Measurements from ENCODE around the gene PPP1R36.

Gene PPP1R36

DNA sequence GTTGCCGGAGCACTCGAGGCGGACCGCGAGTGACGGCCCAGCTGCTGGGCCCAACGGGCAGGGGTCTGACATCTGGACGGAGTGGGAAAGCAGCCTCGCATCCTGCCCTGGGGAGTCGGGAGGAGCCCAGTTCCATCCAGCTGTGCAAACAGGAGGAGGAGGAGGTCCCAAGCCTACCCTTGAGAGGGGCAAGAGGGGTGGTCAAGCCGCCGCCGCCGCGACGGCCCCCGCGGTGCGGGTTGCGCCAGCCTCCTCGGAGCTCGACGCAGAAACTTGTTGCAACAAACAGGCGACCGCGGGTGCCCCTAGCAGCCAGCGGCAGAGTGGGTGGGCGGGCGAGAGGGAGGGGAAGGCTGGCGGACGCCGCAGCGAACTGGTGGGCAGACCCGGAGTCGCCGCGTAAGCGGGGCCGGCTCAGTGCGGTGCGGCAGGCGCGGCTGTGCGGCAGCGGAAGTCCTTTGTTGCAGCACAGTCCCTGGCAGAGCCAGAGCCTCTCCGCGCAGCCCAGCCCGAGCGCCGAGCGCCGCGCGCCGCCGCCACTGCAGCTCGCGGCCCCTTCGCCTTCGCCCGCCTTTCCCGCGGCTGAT is 45.4 kb upstream of the PPP1R36 start, which contains the start of gene ZBTB1:
Gene ZBTB1, plus strand, starts transcription at position 461 of the 587 bp plus-strand sequence. CDS start 16,735 bp downstream, outside the sequence.
- no peak for DNase-seq (ENCODE audit: low read depth)
- TF ChIP-seq, protein P1, sequence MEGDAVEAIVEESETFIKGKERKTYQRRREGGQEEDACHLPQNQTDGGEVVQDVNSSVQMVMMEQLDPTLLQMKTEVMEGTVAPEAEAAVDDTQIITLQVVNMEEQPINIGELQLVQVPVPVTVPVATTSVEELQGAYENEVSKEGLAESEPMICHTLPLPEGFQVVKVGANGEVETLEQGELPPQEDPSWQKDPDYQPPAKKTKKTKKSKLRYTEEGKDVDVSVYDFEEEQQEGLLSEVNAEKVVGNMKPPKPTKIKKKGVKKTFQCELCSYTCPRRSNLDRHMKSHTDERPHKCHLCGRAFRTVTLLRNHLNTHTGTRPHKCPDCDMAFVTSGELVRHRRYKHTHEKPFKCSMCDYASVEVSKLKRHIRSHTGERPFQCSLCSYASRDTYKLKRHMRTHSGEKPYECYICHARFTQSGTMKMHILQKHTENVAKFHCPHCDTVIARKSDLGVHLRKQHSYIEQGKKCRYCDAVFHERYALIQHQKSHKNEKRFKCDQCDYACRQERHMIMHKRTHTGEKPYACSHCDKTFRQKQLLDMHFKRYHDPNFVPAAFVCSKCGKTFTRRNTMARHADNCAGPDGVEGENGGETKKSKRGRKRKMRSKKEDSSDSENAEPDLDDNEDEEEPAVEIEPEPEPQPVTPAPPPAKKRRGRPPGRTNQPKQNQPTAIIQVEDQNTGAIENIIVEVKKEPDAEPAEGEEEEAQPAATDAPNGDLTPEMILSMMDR (conservative IDR thresholded peaks at IDR 0.05; ENCODE audit: low read depth, low read length): no peak
- H3K4me3 ChIP-seq (ENCODE audit: low read length): peak within 1 kb of the TSS; percentile 91

DNA sequence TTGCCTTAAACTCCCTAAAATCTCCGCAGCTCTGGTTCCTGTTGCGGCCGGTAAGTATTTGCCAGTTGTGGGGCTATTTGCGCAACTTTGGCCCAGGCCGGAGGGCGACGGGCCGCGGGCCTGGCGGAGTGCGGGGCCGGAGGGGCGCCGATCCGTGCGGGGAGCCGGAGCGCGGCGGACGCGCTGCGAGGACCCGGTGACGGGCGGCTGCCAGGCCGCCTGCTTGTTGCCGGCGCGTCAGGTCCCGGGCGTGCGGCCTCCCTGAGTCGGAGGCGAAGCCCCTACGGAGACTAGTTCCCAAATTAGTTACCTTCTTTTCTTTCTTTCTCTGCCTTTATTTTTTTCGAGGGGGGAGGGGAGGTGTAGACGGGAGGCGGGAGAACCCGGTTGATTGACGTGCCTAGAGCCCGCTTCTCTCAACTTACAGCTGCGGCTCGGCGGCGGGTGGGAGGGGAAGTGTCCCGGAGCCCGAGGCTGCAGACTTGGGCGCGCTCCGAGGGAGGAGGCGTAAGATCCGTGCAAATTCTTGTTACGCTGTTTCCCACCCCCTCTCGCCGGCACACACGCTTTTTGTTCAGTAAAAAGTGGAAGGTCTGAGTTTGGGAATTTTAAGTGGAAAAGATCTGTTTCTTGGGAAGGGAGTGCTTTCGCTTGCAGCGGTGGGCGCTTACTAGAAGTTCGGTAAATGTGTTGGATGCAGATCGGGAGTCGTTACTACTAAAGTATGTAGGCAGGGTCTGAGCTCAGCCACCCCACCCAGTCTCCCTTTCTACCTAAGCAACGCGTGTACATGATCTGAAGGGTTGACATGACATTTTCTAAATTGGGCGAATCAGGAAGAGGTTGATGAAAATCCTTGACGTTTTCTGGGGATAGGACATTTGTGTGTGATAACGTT is 44.6 kb upstream of the PPP1R36 start:
- DNase-seq (ENCODE audit: low read depth): no peak
- TF ChIP-seq, protein P1 (conservative IDR thresholded peaks at IDR 0.05; ENCODE audit: low read depth, low read length): no peak

DNA sequence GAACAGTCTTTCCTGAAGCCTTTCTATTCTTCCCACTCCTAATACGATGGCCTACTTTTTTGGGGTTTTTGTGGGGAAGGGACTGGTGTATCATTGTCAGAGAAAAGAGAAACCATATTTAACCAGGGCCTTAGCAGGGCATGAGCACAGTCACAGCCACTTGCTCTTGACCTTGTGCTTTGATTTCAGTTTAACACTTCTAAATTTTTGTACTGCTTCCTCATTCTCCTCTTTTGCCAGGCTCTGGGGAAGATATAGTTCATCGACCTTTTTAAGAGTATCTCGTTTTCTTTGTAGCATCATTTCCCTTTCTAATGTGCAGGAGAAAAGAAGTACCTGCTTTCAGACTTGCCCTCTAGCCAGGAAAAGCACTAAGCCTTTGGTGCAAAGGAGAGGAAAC is 43.0 kb upstream of the PPP1R36 start:
- TF ChIP-seq, protein P1 (conservative IDR thresholded peaks at IDR 0.05; ENCODE audit: low read depth, low read length): no peak
- H3K4me3 ChIP-seq (ENCODE audit: low read length): no peak overlapping the region
- DNase-seq (ENCODE audit: low read depth): no peak

More for the DNA sequence above, 44.6 kb upstream of the PPP1R36 start:
- H3K4me3 ChIP-seq (ENCODE audit: low read length): peak overlapping the region; percentile 91

DNA sequence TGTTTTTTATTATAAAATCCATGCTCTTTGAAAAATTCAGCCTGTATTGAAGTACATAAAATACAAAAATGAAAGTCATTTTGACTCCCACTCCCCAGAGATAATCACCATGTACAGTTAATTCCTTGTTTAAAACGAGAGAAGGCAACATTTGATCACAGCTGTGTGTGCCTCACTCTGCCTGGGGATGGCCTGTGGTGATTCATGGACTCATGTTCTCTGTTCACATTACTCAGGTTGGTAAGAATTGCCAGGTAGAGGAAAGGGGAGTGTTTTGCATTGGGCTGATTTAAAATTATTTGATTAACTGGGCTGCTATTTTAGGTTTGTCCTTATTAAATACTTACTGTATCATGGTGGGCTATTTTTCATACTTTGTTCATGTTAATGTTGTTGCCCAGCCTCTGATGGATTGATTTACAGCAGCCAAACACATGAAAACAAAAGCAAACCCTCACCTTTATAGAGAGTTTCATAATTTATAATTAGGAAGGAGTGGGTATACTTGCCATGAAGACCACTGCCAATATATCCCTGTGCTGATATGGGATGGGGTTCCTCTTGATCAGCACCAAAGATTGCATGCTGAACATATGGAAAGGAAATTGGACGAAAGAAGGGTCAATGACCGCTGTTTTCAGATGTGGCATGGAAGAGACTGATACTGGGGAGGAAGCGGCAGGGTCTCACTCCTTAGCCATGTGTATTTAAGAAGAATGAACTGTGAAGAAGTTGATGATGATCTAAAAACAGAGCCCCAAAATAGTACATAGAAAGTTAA is 42.2 kb upstream of the PPP1R36 start:
- no peak overlapping the region for H3K4me3 ChIP-seq (ENCODE audit: low read length)
- no peak for DNase-seq (ENCODE audit: low read depth)
- TF ChIP-seq, protein P1 (conservative IDR thresholded peaks at IDR 0.05; ENCODE audit: low read depth, low read length): no peak

DNA sequence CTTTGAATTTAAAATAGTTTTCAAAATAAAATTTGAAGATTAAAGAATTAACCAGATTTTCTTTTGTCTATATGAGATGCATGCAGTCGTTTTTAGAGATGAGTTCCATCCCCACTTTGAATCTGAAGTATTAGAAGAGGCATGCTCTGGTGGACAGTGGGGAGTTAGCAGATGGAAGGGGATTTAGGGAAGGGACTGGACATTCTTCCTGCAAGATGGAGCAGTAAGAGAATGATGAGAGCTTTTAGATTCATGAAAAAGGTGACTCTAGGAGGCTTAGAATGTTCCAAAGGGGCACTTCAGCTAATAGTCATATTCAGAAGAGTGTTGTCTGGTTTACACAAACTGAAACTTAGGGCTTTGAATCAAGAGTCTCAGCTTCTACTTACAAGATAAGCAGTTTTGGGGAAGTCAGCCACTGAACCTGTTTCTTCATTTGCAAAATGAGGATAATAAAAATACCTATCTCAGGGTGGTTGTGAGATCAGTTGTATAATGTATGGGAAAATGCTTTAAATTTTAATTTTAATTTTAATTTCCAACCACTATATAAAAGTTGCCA is 41.5 kb upstream of the PPP1R36 start:
- H3K4me3 ChIP-seq (ENCODE audit: low read length): no peak overlapping the region
- no peak for DNase-seq (ENCODE audit: low read depth)
- TF ChIP-seq, protein P1 (conservative IDR thresholded peaks at IDR 0.05; ENCODE audit: low read depth, low read length): no peak

DNA sequence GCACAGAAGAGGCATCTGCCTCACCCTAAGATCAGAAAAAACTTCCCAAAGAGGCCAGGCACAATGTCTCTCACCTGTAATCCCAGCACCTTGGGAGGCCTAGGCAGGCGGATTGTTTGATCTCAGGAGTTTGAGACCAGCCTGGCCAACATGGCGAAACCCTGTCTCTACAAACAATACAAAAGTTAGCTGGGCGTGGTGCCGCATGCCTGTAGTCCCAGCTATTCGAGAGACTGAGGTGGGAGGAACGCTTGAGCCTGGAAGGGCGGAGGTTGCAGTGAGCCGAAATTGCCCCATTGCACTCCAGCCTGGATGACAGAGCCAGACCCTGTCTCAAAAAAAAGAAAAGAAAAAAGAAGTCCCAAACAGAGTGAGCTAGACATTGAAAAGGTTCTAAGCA is 40.7 kb upstream of the PPP1R36 start:
- no peak for DNase-seq (ENCODE audit: low read depth)
- H3K4me3 ChIP-seq (ENCODE audit: low read length): no peak overlapping the region

More for the DNA sequence above, 40.7 kb upstream of the PPP1R36 start:
- TF ChIP-seq, protein P1 (conservative IDR thresholded peaks at IDR 0.05; ENCODE audit: low read depth, low read length): no peak

Measured in retinal pigment epithelial cell (primary cell).